H1 (cell line): Measurements from ENCODE around the gene PSMC1. TPM values are rescaled to one million over a fixed set of nuclear protein-coding genes. Genes with fewer than 3 reads are reported as not detected.
"Not testable (repeated sequence)": the region's sequence is repeated elsewhere in the genome, so short reads cannot be mapped to it uniquely, and the experiment has no call there.

ENCODE experiments used
- CTCF ChIA-PET: fragments of 300-600 bp; sonication (Branson Sonifier 250); formaldehyde crosslinking; loops from one replicate; lab custom pipeline; 2021; ENCODE audit not compliant: partially characterized antibody; lab: Charles Lee
- POLR2A ChIA-PET: fragments of 300-600 bp; sonication (Branson Sonifier 250); formaldehyde crosslinking; loops from one replicate; lab custom pipeline; 2021; ENCODE audit warnings: inconsistent platforms; ENCODE audit not compliant: partially characterized antibody; lab: Charles Lee
- DNase-seq, 2 experiments: peaks; one replicate each; pipeline versions ENCODE4 v3.0.0 to v3.0.0-alpha.2; 2010 to 2022; ENCODE audit warnings: low spot score in 2 of 2, low read depth in 1 of 2, mixed read lengths in 1 of 2
- FAIRE-seq: peaks from 2 replicates; lab custom pipeline; 2011; peaks lifted over from hg19 to GRCh38; lab: Jason Lieb, UNC
- H2AFZ ChIP-seq: 2 replicates; pipeline ENCODE4 v1.8.1; 2012; ENCODE audit warnings: low read length, inconsistent platforms
- H2AK5ac ChIP-seq: 2 replicates; pipeline ENCODE4 v1.6.1; 2013; ENCODE audit warnings: low read depth, low read length
- H2BK120ac ChIP-seq: replicated peaks from 2 replicates; pipeline ENCODE3; 2013; ENCODE audit warnings: low read depth, low read length, inconsistent platforms
- H2BK12ac ChIP-seq: 2 replicates; pipeline ENCODE4 v1.6.1; 2013; ENCODE audit warnings: low read depth, low read length
- H2BK15ac ChIP-seq: 2 replicates; pipeline ENCODE4 v1.6.1; 2013; ENCODE audit warnings: low read length
- H2BK20ac ChIP-seq: 2 replicates; pipeline ENCODE4 v1.6.1; 2013; ENCODE audit warnings: low read length
- H2BK5ac ChIP-seq: 2 replicates; pipeline ENCODE4 v1.6.1; 2013; ENCODE audit warnings: low read depth, low read length
- H3K14ac ChIP-seq: 2 replicates; pipeline ENCODE4 v1.6.1; 2013; ENCODE audit warnings: inconsistent platforms; ENCODE audit not compliant: insufficient read length
- H3K18ac ChIP-seq: 2 replicates; pipeline ENCODE4 v1.6.1; 2013; ENCODE audit warnings: low read length; ENCODE audit errors: extremely low read depth
- H3K23ac ChIP-seq: 2 replicates; pipeline ENCODE4 v1.6.1; 2013; ENCODE audit warnings: inconsistent platforms; ENCODE audit not compliant: insufficient read length
- H3K23me2 ChIP-seq: 2 replicates; pipeline ENCODE4 v1.6.1; 2013; ENCODE audit warnings: low read depth, low read length
- H3K27ac ChIP-seq: 2 replicates; pipeline ENCODE4 v1.6.1; 2011; ENCODE audit warnings: low read depth, low read length, inconsistent platforms
- H3K27me3 ChIP-seq, 4 experiments: replicated peaks in 1 of 4; 1 replicate in 1 of 4; 2 replicates in 3 of 4; pipeline versions ENCODE4 v1.6.1 to v1.8.1; 2011 to 2013; ENCODE audit warnings: low read length in 3 of 4, mild to moderate bottlenecking in 3 of 4, inconsistent platforms in 2 of 4, mixed read lengths in 2 of 4, moderate library complexity in 1 of 4; ENCODE audit not compliant: control insufficient read depth in 3 of 4, insufficient read depth in 3 of 4; ENCODE audit errors: extremely low read depth in 1 of 4
- H3K36me3 ChIP-seq, 4 experiments: 2 replicates each; pipeline versions ENCODE4 v1.6.1 to v1.8.1; 2011 to 2013; ENCODE audit warnings: mild to moderate bottlenecking in 4 of 4, low read length in 3 of 4, moderate library complexity in 2 of 4, control low read depth in 1 of 4, inconsistent platforms in 1 of 4; ENCODE audit not compliant: insufficient read depth in 4 of 4, control insufficient read depth in 2 of 4
- H3K4ac ChIP-seq: replicated peaks from 2 replicates; pipeline ENCODE3; 2013; ENCODE audit warnings: low read length, low read depth, mixed read lengths, inconsistent platforms; ENCODE audit not compliant: insufficient read length
- H3K4me1 ChIP-seq, 4 experiments: replicated peaks in 1 of 4; 1 replicate in 1 of 4; 2 replicates in 3 of 4; pipeline versions ENCODE4 v1.6.1 to v1.8.1; 2011 to 2013; ENCODE audit warnings: low read length in 3 of 4, inconsistent platforms in 2 of 4, mixed read lengths in 1 of 4; ENCODE audit not compliant: insufficient read depth in 4 of 4, control insufficient read depth in 3 of 4
- H3K4me2 ChIP-seq, 2 experiments: 2 replicates each; pipeline versions ENCODE4 v1.6.1 to v1.8.1; 2011 to 2013; ENCODE audit warnings: low read depth in 2 of 2, low read length in 2 of 2, control low read depth in 1 of 2, inconsistent platforms in 1 of 2, mild to moderate bottlenecking in 1 of 2; ENCODE audit not compliant: insufficient read depth in 1 of 2
- H3K4me3 ChIP-seq, 4 experiments: fragments of 200-600, 300-600 bp in 1 of 4; sonication (generic), shearing (Covaris generic), sonication (Bioruptor Twin) in 1 of 4; 2 replicates each; pipeline versions ENCODE4 v1.5.1 to v1.8.1; 2011 to 2016; ENCODE audit warnings: low read length in 4 of 4, low read depth in 3 of 4, control low read depth in 2 of 4, inconsistent platforms in 2 of 4, mild to moderate bottlenecking in 2 of 4, mixed read lengths in 1 of 4, moderate library complexity in 1 of 4; ENCODE audit not compliant: insufficient read depth in 2 of 4; ENCODE audit errors: extremely low read depth in 1 of 4
- H3K56ac ChIP-seq: replicated peaks from 2 replicates; pipeline ENCODE3; 2013; ENCODE audit warnings: low read depth, mild to moderate bottlenecking, mixed read lengths, low read length, inconsistent platforms; ENCODE audit not compliant: insufficient read length
- H3K79me1 ChIP-seq: 2 replicates; pipeline ENCODE4 v1.6.1; 2013; ENCODE audit warnings: low read depth, low read length, control low read depth
- H3K79me2 ChIP-seq, 2 experiments: 2 replicates each; pipeline versions ENCODE4 v1.6.1 to v1.8.1; 2012 to 2013; ENCODE audit warnings: low read length in 2 of 2, mild to moderate bottlenecking in 2 of 2, inconsistent platforms in 1 of 2; ENCODE audit not compliant: insufficient read depth in 2 of 2, control insufficient read depth in 1 of 2
- H3K9ac ChIP-seq, 4 experiments: replicated peaks in 1 of 4; 1 replicate in 1 of 4; 2 replicates in 3 of 4; pipeline versions ENCODE4 v1.6.1 to v1.8.1; 2011 to 2013; ENCODE audit warnings: low read depth in 3 of 4, low read length in 3 of 4, control low read depth in 2 of 4, mild to moderate bottlenecking in 2 of 4, moderate library complexity in 2 of 4, inconsistent platforms in 1 of 4; ENCODE audit errors: extremely low read depth in 1 of 4
- H3K9me3 ChIP-seq, 2 experiments: 2 replicates each; pipeline versions ENCODE4 v1.6.1 to v1.8.1; 2012 to 2013; ENCODE audit warnings: mild to moderate bottlenecking in 2 of 2, moderate library complexity in 2 of 2, control low read depth in 1 of 2, inconsistent platforms in 1 of 2, low read depth in 1 of 2, low read length in 1 of 2, mixed read lengths in 1 of 2; ENCODE audit not compliant: insufficient read depth in 2 of 2
- H4K20me1 ChIP-seq, 2 experiments: replicated peaks in 1 of 2; 2 replicates each; pipeline versions ENCODE3 to v1.8.1; 2011 to 2013; ENCODE audit warnings: inconsistent platforms in 2 of 2, low read length in 2 of 2, mild to moderate bottlenecking in 1 of 2; ENCODE audit not compliant: insufficient read depth in 2 of 2, control insufficient read depth in 1 of 2
- H4K5ac ChIP-seq: 2 replicates; pipeline ENCODE4 v1.6.1; 2013; ENCODE audit warnings: low read length, low read depth, mixed read lengths, inconsistent platforms; ENCODE audit not compliant: insufficient read length
- H4K8ac ChIP-seq: 2 replicates; pipeline ENCODE4 v1.8.0; 2013; ENCODE audit warnings: mild to moderate bottlenecking, moderate library complexity, low read length, inconsistent platforms; ENCODE audit not compliant: insufficient read depth; ENCODE audit errors: extremely low read depth
- H4K91ac ChIP-seq: replicated peaks from 2 replicates; pipeline ENCODE3; 2013; ENCODE audit warnings: low read length, mixed read lengths, inconsistent platforms; ENCODE audit not compliant: insufficient read length
- HDAC2 ChIP-seq, 2 experiments: fragments of 300-600 bp in 1 of 2; sonication (generic) in 1 of 2; IDR thresholded peaks; 2 replicates each; pipeline ENCODE4 v1.6.1; 2011 to 2012; ENCODE audit warnings: low read depth in 2 of 2, low read length in 2 of 2, mild to moderate bottlenecking in 2 of 2, moderate library complexity in 2 of 2, borderline replicate concordance in 1 of 2, inconsistent platforms in 1 of 2
- POLR2A ChIP-seq, 2 experiments: IDR thresholded peaks; 1 replicate in 1 of 2; 2 replicates in 1 of 2; pipeline ENCODE4 v1.6.1; 2011; ENCODE audit warnings: low read depth in 2 of 2, low read length in 2 of 2, mild to moderate bottlenecking in 2 of 2; ENCODE audit errors: control extremely low read depth in 1 of 2
- RXRA ChIP-seq: IDR thresholded peaks from 2 replicates; pipeline ENCODE4 v1.6.1; 2011; ENCODE audit warnings: low read depth, mild to moderate bottlenecking, low read length, moderate library complexity; ENCODE audit not compliant: insufficient read depth
- YY1 ChIP-seq: IDR thresholded peaks from 2 replicates; pipeline ENCODE4 v1.6.1; 2011; ENCODE audit warnings: low read depth, mild to moderate bottlenecking, low read length
- WGBS, 2 experiments: shearing (Covaris generic) in 1 of 2; methylation state at CpG; one replicate each; pipeline versions ENCODE4 v1.1.6 to v1.1.7; 2013 to 2015; ENCODE audit warnings: low lambda C conversion rate in 2 of 2, mixed read lengths in 2 of 2, inconsistent platforms in 1 of 2, low coverage in 1 of 2, missing lambda C conversion rate in 1 of 2; ENCODE audit not compliant: insufficient replicate concordance in 2 of 2, insufficient coverage in 1 of 2, insufficient read length in 1 of 2; ENCODE audit errors: extremely low coverage in 1 of 2, missing lambda C conversion rate in 1 of 2; 5-methylcytosine and 5-hydroxymethylcytosine counted together
- polyA plus RNA-seq, 7 experiments: library from polyadenylated mRNA; depleted of rRNA in 3 of 7; stranded (reverse) in 5 of 7; unstranded in 2 of 7; fragments of >200 nt in 5 of 7; fragments of 200-250 nt in 2 of 7; gene quantifications; 1 replicate in 5 of 7; 2 replicates in 1 of 7; 4 replicates in 1 of 7; pipeline versions ENCODE4 v1.2.1 to v1.2.3, GENCODE V29; 2011 to 2013; ENCODE audit warnings: missing spikeins in 2 of 7, mixed read lengths in 2 of 7
- total RNA-seq: library from RNA; stranded (reverse); fragmentation: NEBNext Ultra II Directional; extraction: Animal tissue kit (Norgen Biotek cat#: 25700); gene quantifications from 2 replicates; pipeline ENCODE4 v1.2.1, GENCODE V29; 2021

The PSMC1 gene
- total and polyA plus RNA-seq, 2 of the 8 experiments (the other 6 are each of a cell fraction or from before 2014, with no cell fraction given) = 46.2 to 99.6 TPM

GRCh38 chr14:90228478-90228877 lies 27.9 kb upstream of the PSMC1 start (continued):
- TF ChIP-seq HDAC2 (IDR thresholded peaks at IDR 0.05; ENCODE audit: borderline replicate concordance in 1 of 2, low read depth in 2 of 2, low read length in 2 of 2) (no peak), POLR2A (IDR thresholded peaks at IDR 0.05; ENCODE audit: control extremely low read depth in 1 of 2, low read depth in 2 of 2, low read length in 2 of 2) (no peak), RXRA (no peak), YY1 (no peak)

- H3K4me1 ChIP-seq, H3K4ac ChIP-seq, H3K56ac ChIP-seq, H3K9ac ChIP-seq, H3K27ac ChIP-seq, H2BK5ac ChIP-seq, H4K20me1 ChIP-seq, H3K4me3 ChIP-seq, H3K4me2 ChIP-seq, FAIRE-seq, H4K8ac ChIP-seq, POLR2A ChIA-PET, H3K23me2 ChIP-seq, H2BK120ac ChIP-seq, H3K27me3 ChIP-seq, H3K79me2 ChIP-seq, H3K23ac ChIP-seq, H4K91ac ChIP-seq, H2BK15ac ChIP-seq, H3K79me1 ChIP-seq, H2AFZ ChIP-seq, H2BK20ac ChIP-seq, H2AK5ac ChIP-seq, H2BK12ac ChIP-seq, H3K9me3 ChIP-seq, H3K14ac ChIP-seq, H3K18ac ChIP-seq, DNase-seq, H3K36me3 ChIP-seq, H4K5ac ChIP-seq: not testable (repeated sequence)
- WGBS, 2 experiments = 89% methylated on average over 1 of the region's 1 CpG; no CpG with 5 or more reads in 1 of the 2 experiments
- CTCF ChIA-PET = interaction anchor here (1.9 kb wide), 1 partner anchor 256 kb away, joined by 5 read pairs; no protein-coding TSS in a partner anchor
Measured at GRCh38 chr14:90229942-90230341, 26.4 kb upstream of the PSMC1 start.
